GM18909 (cell line): ENCODE results near the gene DGKA.
"Not testable (repeated sequence)": the region's sequence is repeated elsewhere in the genome, so short reads cannot be mapped to it uniquely, and the experiment has no call there.

Source experiments
- ATAC-seq: cut with Tn5 transposase; IDR thresholded peaks from one replicate; pipeline ENCODE4 v1.9.1; 2021; ENCODE audit warnings: mild to moderate bottlenecking; ENCODE audit not compliant: unreplicated experiment, poor library complexity

The DGKA gene

GRCh38 chr12:55930771-55931316, at the start of gene DGKA:
TSS of gene DGKA (plus strand) at chr12:55931162. CDS start at chr12:55936504, 5,342 bp downstream.
- ATAC-seq, result peak; percentile 13

DNA sequence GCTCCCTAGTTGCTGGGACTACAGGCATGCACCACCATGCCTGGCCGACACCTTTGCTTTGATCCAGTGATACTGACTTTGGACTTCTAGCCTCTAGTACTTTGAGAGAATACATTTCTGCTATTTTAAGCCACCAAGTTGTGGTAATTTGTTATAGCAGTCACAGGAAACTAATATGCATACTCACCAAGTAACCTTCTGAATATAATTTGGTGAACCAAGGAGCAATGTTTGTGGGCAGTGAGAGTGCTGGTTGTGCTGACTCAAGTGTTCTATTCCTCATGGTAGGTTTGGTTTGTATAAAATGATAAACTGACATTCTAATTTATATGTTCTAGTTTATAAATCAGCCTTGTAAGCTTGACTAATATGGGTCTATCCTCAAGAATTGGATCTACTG, 45.8 kb upstream of the DGKA start:
- ATAC-seq, result no peak

DNA sequence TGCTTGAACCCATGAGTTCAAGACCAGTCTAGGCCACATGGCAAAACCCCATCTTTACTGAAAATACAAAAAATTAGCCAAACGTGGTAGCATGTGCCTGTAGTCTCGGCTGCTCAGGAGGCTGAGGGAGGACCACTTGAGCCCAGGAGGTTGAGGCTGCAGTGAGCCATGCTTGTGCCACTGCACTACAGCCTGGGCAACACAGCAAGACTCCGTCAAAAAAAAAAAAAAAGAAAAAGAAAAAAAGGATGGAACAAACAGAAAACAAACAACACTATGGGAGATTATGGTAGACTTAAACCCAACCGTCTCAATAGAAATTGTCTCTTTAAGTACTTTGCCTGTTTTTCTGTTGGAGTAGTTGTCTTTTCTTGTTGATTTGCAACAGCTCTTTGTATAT, 39.7 kb upstream of the DGKA start:
- no peak for ATAC-seq

- ATAC-seq, result no peak
Measured at GRCh38 chr12:55893723-55894122, 37.2 kb upstream of the DGKA start.

DNA sequence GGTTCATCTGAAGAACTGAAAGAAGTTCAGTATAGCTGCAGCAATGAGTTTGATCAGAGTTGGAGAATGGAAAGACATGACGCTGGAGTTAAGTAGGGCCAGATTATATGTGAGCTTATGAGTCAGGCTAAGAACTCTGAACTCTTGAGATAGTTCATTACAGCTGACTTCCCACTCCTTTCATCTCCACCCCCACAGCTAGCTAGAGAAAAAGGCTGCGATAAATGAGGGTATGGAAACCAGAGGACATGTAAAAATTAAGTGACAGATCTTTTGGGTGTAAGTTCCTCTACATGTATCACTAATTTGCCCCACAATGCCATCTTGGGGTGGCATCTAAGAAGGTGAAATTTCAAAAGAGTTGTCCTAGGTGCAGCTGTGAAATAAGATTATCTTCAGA, 31.9 kb upstream of the DGKA start:
- ATAC-seq, result no peak

GRCh38 chr12:55901881-55902490, 29.0 kb upstream of the DGKA start:
- no peak for ATAC-seq

DNA sequence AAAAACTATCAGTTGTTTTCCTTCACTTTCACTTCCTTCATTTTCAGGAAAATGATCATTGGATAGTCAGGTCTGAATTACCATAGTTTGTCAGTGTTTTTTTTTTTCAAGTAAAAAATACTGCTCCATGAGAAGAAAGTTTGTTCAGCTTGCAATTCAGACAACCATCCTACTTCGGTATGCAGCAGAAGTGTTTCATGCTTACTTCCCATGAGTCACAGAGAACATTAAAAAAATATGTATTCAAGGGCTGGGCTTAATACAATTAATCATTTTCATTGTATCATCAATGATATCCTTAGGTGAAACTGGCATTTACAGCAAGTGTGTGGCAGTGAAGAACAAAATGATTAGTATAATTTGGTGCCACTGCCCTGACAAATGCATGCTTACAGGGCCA, 24.9 kb upstream of the DGKA start:
- ATAC-seq, result no peak

DNA sequence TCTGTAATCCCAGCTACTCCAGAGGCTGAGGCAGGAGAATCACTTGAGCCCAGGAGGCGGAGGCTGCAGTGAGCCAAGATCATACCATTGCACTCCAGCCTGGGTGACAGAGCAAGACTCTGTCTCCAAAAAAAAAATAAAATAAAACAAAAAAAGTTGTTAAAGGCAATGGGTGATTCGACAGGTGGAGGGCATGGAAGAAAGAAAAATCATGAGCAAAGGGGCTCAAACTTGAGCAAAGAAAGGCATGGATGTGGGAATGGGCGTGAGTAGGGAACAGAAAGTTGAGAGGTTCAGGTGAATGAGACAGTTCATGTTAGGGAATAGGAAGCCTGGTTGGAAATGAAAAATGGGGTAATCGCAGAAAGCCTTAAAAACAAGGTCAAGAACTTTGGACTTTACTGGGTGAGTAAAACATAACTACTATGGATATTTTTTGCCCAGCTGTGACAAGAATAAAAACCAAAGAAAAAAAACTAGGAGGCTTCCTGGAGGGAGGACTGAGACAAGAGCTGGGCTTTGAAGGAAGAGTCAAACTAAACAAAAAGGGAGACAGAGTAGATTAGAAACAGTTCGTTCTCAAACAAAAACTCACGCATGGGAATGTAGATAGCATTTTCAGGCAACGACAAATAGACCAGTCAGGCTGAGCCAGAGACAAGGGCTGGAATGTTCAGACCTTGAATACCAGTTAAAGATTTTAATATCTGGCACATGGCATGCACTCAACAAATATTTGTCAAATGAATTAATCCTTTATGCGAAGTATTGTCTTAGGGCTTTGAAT, 22.0 kb upstream of the DGKA start:
- no peak for ATAC-seq

DNA sequence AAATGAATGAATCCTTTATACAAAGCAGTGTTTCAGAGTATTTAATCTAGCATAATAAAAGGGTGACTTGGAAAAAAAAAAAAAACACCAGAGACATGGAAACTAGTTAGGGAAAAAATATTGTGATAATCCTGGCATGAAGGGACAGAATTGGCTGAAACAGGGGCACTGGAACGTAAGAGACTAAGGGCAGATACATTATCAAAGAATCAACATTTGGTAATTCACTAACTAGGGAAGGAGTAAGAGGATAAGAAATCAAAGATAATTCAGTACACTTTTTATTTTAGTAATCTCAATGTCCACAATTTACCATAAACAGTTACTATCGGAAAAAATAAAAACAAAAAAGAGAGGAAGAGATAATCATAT, 21.5 kb upstream of the DGKA start:
- no peak for ATAC-seq

DNA sequence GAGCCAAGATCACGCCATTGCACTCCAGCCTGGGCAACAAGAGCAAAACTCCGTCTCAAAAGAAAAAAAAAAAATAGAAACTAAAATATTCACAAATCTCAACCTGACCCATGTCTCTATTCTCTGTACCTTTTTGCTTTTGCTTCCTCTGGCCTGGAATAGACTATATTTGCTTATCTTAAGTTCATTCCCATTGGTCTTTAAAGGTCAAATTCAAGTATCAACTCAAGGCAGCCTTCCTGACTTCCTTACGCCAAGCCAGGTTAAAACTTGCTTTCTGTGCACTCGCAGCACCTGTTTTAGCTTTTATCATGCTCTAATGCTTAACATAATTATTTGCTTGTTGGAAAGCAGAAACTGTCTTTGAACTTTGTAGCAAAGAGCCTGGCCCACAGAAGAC, 18.1 kb upstream of the DGKA start:
- no peak for ATAC-seq

DNA sequence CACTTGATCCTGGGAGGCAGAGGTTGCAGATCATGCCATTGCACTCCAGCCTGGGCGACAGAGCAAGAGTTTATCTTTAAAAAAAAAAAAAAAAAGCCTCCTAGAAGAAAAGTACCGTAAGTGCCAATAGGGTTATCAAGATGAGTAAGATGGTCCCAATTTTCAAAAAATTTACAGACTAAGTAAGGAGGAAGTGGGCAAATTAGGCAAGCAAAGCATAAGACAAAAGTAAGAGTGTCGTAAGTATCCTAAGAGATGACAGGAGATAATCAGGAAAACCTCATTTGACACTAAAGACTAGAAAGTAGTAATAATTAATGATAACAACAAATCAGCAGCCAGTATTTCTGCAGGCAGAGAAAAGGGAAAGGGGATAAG, 15.5 kb upstream of the DGKA start:
- no peak for ATAC-seq

GRCh38 chr12:55919032-55919431, 11.9 kb upstream of the DGKA start:
- ATAC-seq, result not testable (repeated sequence)

DNA sequence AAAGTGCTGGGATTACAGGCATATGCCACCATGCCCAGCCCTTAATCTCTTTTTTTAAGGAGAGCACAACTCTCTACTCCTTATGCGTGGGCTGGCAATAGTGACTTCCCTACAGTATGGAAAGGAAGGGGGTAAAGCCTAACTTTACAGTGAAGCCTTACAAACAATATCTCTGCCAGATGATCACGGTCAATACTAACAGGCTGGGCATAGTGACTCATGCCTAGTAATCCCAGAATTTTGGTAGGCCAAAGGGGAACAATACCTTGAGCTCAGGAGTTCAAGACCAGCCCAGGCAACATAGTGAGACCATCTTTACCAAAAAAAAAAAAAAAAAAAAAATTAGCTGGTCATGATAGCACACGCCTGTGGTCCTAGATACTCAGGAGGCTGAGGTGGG, 8.8 kb upstream of the DGKA start:
- ATAC-seq, result no peak

DNA sequence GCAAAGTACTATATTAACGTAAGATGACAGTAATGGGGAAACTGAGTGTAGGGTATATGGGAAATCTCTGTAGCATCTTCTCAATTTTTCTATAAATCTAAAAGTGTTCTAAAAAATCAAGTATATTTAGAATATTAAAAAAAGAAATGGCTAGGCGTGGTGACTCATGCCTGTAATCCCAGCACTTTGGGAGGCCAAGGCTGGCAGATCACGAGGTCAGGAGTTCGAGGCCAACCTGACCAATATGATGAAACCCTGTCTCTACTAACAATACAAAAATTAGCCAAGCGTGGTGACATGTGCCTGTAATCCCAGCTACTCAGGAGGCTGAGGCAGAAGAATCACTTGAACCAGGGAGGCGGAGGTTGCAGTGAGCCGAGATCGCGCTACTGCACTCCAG, 7.3 kb upstream of the DGKA start:
- not testable (repeated sequence) for ATAC-seq

- no peak for ATAC-seq
Measured at GRCh38 chr12:55925371-55925770, 5.6 kb upstream of the DGKA start.

GRCh38 chr12:55925870-55926737, 4.9 kb upstream of the DGKA start:
- no peak for ATAC-seq

DNA sequence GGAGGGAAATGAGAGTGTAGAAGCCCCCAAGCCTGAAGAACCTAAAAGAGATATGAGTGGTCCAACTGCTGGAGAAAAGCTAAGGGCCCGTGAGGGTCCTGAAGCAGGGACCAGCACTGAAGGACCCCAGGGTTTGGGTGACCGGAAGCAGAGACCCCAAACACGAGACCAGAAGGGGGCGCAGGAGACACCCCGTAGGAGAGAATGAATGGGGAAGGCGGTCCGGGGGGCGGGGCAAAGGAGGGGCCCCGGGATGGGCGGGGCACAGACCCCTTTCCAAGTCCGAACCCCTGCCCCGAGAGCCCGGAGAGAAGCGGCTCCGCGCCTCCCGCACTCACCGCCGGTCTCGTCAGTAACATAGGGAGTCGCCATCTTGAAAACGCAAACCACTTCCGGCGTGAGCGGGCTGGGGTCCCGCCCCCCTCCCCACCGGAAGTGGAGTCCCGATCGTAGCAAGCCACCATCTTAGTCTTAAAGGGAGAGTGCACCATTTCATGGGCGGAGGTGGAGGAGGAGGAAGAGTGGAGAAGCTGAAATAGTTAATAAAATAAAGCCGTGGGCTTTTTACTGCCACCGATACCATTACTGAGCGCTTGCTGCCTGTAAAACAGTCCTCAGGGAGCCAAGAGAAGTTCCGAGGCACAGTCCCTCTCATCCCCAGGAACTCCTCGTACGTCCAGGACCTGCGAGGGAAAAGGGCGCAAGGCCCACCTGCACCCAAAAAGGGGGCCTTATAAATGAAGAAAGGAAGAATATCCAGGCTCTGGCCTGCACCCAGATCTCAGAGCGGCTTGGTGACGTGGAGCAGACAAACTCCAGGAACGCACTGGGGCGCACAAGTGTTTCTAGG, 4.0 kb upstream of the DGKA start:
- peak; percentile 45 for ATAC-seq

GRCh38 chr12:55927588-55928502, 3.1 kb upstream of the DGKA start, which contains the start of gene PYM1:
TSS of gene PYM1 (minus strand) at chr12:55927894. CDS start at chr12:55927761, 133 bp downstream.
- ATAC-seq, result peak; percentile 46

- ATAC-seq, result peak; percentile 49
Measured at GRCh38 chr12:55929306-55929791, 1.6 kb upstream of the DGKA start.
